B cell (primary cell): ENCODE results near the gene TARP.

Source experiments
- ATAC-seq: fragments of 200-7000 bp; cut with Tn5 transposase; one replicate; pipeline ENCODE4 v1.10.0; 2021; ENCODE audit warnings: low read depth, mild to moderate bottlenecking, moderate number of reproducible peaks, moderate library complexity
- CTCF ChIA-PET: fragments of 350-600 bp; sonication (Branson Sonifier 250); formaldehyde crosslinking; loops from one replicate; lab custom pipeline; 2021; ENCODE audit warnings: antibody characterized with exemption, inconsistent platforms; lab: Charles Lee
- POLR2A ChIA-PET: fragments of 350-600 bp; sonication (Branson Sonifier 250); formaldehyde crosslinking; loops from one replicate; lab custom pipeline; 2021; ENCODE audit warnings: antibody characterized with exemption; lab: Charles Lee
- DNase-seq: peaks from one replicate; pipeline ENCODE4 v3.0.0; 2013
- H2AFZ ChIP-seq: 2 replicates; pipeline ENCODE4 v1.6.1; 2012; ENCODE audit warnings: mild to moderate bottlenecking, low read depth, low read length; ENCODE audit not compliant: insufficient read depth, poor library complexity, severe bottlenecking
- H3K27ac ChIP-seq, 2 donors: 1 replicate in 1 of 2; 2 replicates in 1 of 2; pipeline ENCODE4 v1.5.1; 2012 to 2013; ENCODE audit warnings: low read length in 2 of 2, mild to moderate bottlenecking in 2 of 2, moderate library complexity in 1 of 2
- H3K27me3 ChIP-seq, 4 experiments: fragments of 200-600 bp in 1 of 4; sonication (generic) in 1 of 4; replicated peaks in 1 of 4; 1 replicate in 2 of 4; 2 replicates in 2 of 4; pipeline versions ENCODE4 v1.6.1 to v1.7.0; 2013 to 2016; ENCODE audit warnings: low read length in 3 of 4, mild to moderate bottlenecking in 2 of 4, mixed read lengths in 1 of 4, moderate library complexity in 1 of 4; ENCODE audit not compliant: insufficient read depth in 4 of 4, control insufficient read depth in 3 of 4; ENCODE audit errors: control extremely low read depth in 1 of 4
- H3K36me3 ChIP-seq, 2 experiments: replicated peaks in 1 of 2; 1 replicate in 1 of 2; 2 replicates in 1 of 2; pipeline versions ENCODE4 v1.6.1 to v1.7.1; 2013; ENCODE audit warnings: low read length in 1 of 2; ENCODE audit not compliant: insufficient read depth in 2 of 2, control insufficient read depth in 1 of 2; ENCODE audit errors: control extremely low read depth in 1 of 2, extremely low read depth in 1 of 2
- H3K4me1 ChIP-seq, 2 donors: fragments of 200-600 bp in 1 of 2; sonication (generic) in 1 of 2; 1 replicate in 1 of 2; 2 replicates in 1 of 2; pipeline versions ENCODE4 v1.5.1 to v1.6.1; 2013 to 2017; ENCODE audit warnings: low read length in 2 of 2; ENCODE audit not compliant: control insufficient read depth in 2 of 2, insufficient read depth in 2 of 2
- H3K4me2 ChIP-seq: replicated peaks from 2 replicates; pipeline ENCODE3; 2012; ENCODE audit warnings: mild to moderate bottlenecking, low read depth, low read length; ENCODE audit not compliant: poor library complexity, severe bottlenecking
- H3K4me3 ChIP-seq, 5 experiments: fragments of 200-600 bp in 1 of 5; sonication (generic) in 1 of 5; 1 replicate in 3 of 5; 2 replicates in 2 of 5; pipeline versions ENCODE4 v1.5.1 to v1.7.0; 2011 to 2016; ENCODE audit warnings: low read length in 4 of 5, mild to moderate bottlenecking in 4 of 5, low read depth in 2 of 5, control low read depth in 1 of 5, moderate library complexity in 1 of 5; ENCODE audit not compliant: insufficient read depth in 1 of 5; ENCODE audit errors: control extremely low read depth in 1 of 5, extremely low read depth in 1 of 5
- H3K79me2 ChIP-seq: fragments of 200-600 bp; sonication (generic); one replicate; pipeline ENCODE4 v1.6.0; 2016; ENCODE audit warnings: low read length; ENCODE audit not compliant: control insufficient read depth, insufficient read depth
- H3K9ac ChIP-seq: fragments of 200-600 bp; sonication (generic); 2 replicates; pipeline ENCODE4 v1.6.1; 2017; ENCODE audit warnings: mild to moderate bottlenecking, low read length, moderate library complexity
- H3K9me3 ChIP-seq, 3 donors: one replicate each; pipeline versions ENCODE4 v1.6.1 to v1.7.1; 2013; ENCODE audit warnings: low read length in 2 of 3; ENCODE audit not compliant: control insufficient read depth in 2 of 3, insufficient read depth in 1 of 3; ENCODE audit errors: control extremely low read depth in 1 of 3
- H4K20me1 ChIP-seq: 2 replicates; pipeline ENCODE4 v1.6.0; 2012; ENCODE audit warnings: mild to moderate bottlenecking, low read length; ENCODE audit not compliant: insufficient read depth, control insufficient read depth, poor library complexity, severe bottlenecking
- H3K27ac Mint-ChIP-seq: one replicate; pipeline ENCODE4 v1.8.0; 2021; ENCODE audit warnings: mixed read lengths
- H3K27me3 Mint-ChIP-seq: one replicate; pipeline ENCODE4 v1.8.0; 2021; ENCODE audit warnings: mixed read lengths
- H3K4me1 Mint-ChIP-seq: one replicate; pipeline ENCODE4 v1.8.0; 2021; ENCODE audit warnings: mixed read lengths
- H3K4me3 Mint-ChIP-seq: one replicate; pipeline ENCODE4 v1.8.0; 2021; ENCODE audit warnings: mixed read lengths
- H3K9me3 Mint-ChIP-seq: one replicate; pipeline ENCODE4 v1.8.0; 2022; ENCODE audit warnings: mixed read lengths; ENCODE audit not compliant: insufficient read depth
- CTCF ChIP-seq: fragments of 200-600 bp; IDR thresholded peaks from one replicate; pipeline ENCODE4 v1.8.0; 2022; ENCODE audit warnings: antibody characterized with exemption, mild to moderate bottlenecking
- EZH2 ChIP-seq: IDR thresholded peaks from 2 replicates; pipeline ENCODE4 v1.6.1; 2012; ENCODE audit warnings: borderline replicate concordance, low read depth, mild to moderate bottlenecking, moderate library complexity, low read length; ENCODE audit not compliant: insufficient read depth, poor library complexity, severe bottlenecking
- WGBS: methylation state at CpG from one replicate; pipeline ENCODE4 v1.1.5; 2013; ENCODE audit warnings: missing lambda C conversion rate; ENCODE audit not compliant: insufficient coverage; 5-methylcytosine and 5-hydroxymethylcytosine counted together
- intact Hi-C: fragments of 100-400 bp; cut with micrococcal nuclease; formaldehyde crosslinking; loops from one replicate; pipeline ENCODE4 v1.10.0; 2022

The TARP gene

GRCh38 chr7:38284553-38284952, 11.1 kb upstream of the TARP start:
- Histone ChIP-seq H3K36me3 (no peaks in the 10 kb centered on the region), H3K79me2 (no peaks in the 10 kb centered on the region), H3K4me3 (no peak overlapping the region), H3K4me1 (no peaks in the 10 kb centered on the region), H3K27me3 (peaks cover 0 to 7% (median 2%) of the 10 kb centered on the region in 4 experiments), H3K9ac (no peak overlapping the region), H3K4me2 (no peak overlapping the region), H3K9me3 (no peaks in the 10 kb centered on the region), H3K27ac (no peak overlapping the region), H4K20me1 (no peaks in the 10 kb centered on the region), H2AFZ (peak overlapping the region; percentile 26)
- CTCF ChIA-PET = interaction anchor here (1.4 kb wide), 1 partner anchor 51 kb away, joined by 3 read pairs; no protein-coding TSS in a partner anchor
- ATAC-seq (no peak), DNase-seq (no peak)
- peaks cover 30% of the 10 kb centered on the region for H3K27me3 Mint-ChIP-seq
- TF ChIP-seq EZH2 (no peak), CTCF (no peak)
- WGBS = 38% methylated on average over 3 of the region's 8 CpGs
- H3K4me1 Mint-ChIP-seq = no peaks in the 10 kb centered on the region
- no peak overlapping the region for H3K4me3 Mint-ChIP-seq
- POLR2A ChIA-PET = no interaction called here
- H3K9me3 Mint-ChIP-seq = no peaks in the 10 kb centered on the region
- intact Hi-C loops = no loop called here
- H3K27ac Mint-ChIP-seq = no peak overlapping the region

- no peaks in the 10 kb centered on the region for H3K4me1 ChIP-seq
- H3K9me3 Mint-ChIP-seq = no peaks in the 10 kb centered on the region
- intact Hi-C loops = no loop called here
- no peak overlapping the region for H3K4me3 Mint-ChIP-seq
- H3K4me2 ChIP-seq = no peak overlapping the region
- ATAC-seq (no peak), DNase-seq (no peak)
- no CpG with 5 or more reads among the region's 1 CpG for WGBS
- H2AFZ ChIP-seq = no peak overlapping the region
- no peak overlapping the region for H3K9ac ChIP-seq
- no peaks in the 10 kb centered on the region for H3K36me3 ChIP-seq
- TF ChIP-seq CTCF (no peak), EZH2 (no peak)
- no peaks in the 10 kb centered on the region for H3K4me1 Mint-ChIP-seq
- H3K9me3 ChIP-seq = no peaks in the 10 kb centered on the region
- peaks cover 0 to 7% (median 2%) of the 10 kb centered on the region in 4 experiments for H3K27me3 ChIP-seq
- no peaks in the 10 kb centered on the region for H4K20me1 ChIP-seq
- CTCF ChIA-PET = interaction anchor here (1.4 kb wide), 1 partner anchor 52 kb away, joined by 3 read pairs; no protein-coding TSS in a partner anchor
- H3K27ac Mint-ChIP-seq = no peak overlapping the region
- H3K27me3 Mint-ChIP-seq = peaks cover 29% of the 10 kb centered on the region
- H3K79me2 ChIP-seq = no peaks in the 10 kb centered on the region
- no peak overlapping the region for H3K4me3 ChIP-seq
- POLR2A ChIA-PET = no interaction called here
- H3K27ac ChIP-seq = no peak overlapping the region
Observed at GRCh38 chr7:38283809-38284208, 10.4 kb upstream of the TARP start.
